Activated CD8-positive, alpha-beta memory T cell treated with anti-CD3 and anti-CD28 coated beads, Interleukin-2, amount 50 U/mL, for 4 hours (primary cell): ENCODE measurements around the gene SGCG.

ENCODE experiments used
- DNase-seq: peaks from one replicate; pipeline ENCODE4 v3.0.0-alpha.2; 2020

Gene SGCG

GRCh38 chr13:23344931-23345595, 164.3 kb downstream of the SGCG start:
- no peak for DNase-seq

GRCh38 chr13:23347601-23348000, 166.8 kb downstream of the SGCG start:
- no peak for DNase-seq

- no peak for DNase-seq
Observed at GRCh38 chr13:23348262-23349127, 167.7 kb downstream of the SGCG start.

- DNase-seq, result no peak
Observed at GRCh38 chr13:23349161-23349897, 168.6 kb downstream of the SGCG start.

- no peak for DNase-seq
Observed at GRCh38 chr13:23350009-23350408, 169.2 kb downstream of the SGCG start.

GRCh38 chr13:23352161-23352560, 171.4 kb downstream of the SGCG start:
- DNase-seq, result no peak

- no peak for DNase-seq
Observed at GRCh38 chr13:23354520-23354919, 173.7 kb downstream of the SGCG start.

- DNase-seq, result no peak
Observed at GRCh38 chr13:23356368-23356767, 175.6 kb downstream of the SGCG start.

- DNase-seq, result no peak
Observed at GRCh38 chr13:23357349-23357748, 176.6 kb downstream of the SGCG start.

GRCh38 chr13:23359882-23360281, 179.1 kb downstream of the SGCG start:
- no peak for DNase-seq

GRCh38 chr13:23365652-23366051, 184.9 kb downstream of the SGCG start:
- no peak for DNase-seq

GRCh38 chr13:23367907-23368306, 187.1 kb downstream of the SGCG start:
- DNase-seq, result no peak

GRCh38 chr13:23372264-23372906, 191.6 kb downstream of the SGCG start:
- DNase-seq, result no peak
